Left cardiac atrium (tissue), 4 donors: ENCODE data around the gene FAM131B. TPM values are rescaled to one million over a fixed set of nuclear protein-coding genes. Genes with fewer than 3 reads are reported as not detected.

ENCODE experiments used
- ATAC-seq, 2 donors: fragments of 200-7000 bp; cut with Tn5 transposase; one replicate each; pipeline ENCODE4 v1.9.1; 2020; ENCODE audit warnings: mild to moderate bottlenecking in 2 of 2, moderate library complexity in 2 of 2
- DNase-seq: peaks from one replicate; pipeline ENCODE4 v3.0.0-alpha.2; 2020
- intact Hi-C, 2 donors: fragments of 100-400 bp; cut with DNase I; formaldehyde crosslinking; loops; one replicate each; pipeline versions ENCODE4 v1.14.1 to v1.15.1; 2022 to 2023
- microRNA-seq, 2 donors: library from miRNA; unstranded; fragments of <30 nt; microRNA quantifications; one replicate each; pipeline ENCODE4 v1.2.0, GENCODE V29; 2020
- total RNA-seq, 2 donors: library from RNA; stranded (reverse); fragmentation: NEBNext Ultra II Directional; extraction: Animal tissue kit (Norgen Biotek cat#: 25700); gene quantifications; one replicate each; pipeline ENCODE4 v1.2.1, GENCODE V29; 2021
- donor health status: DM: no; HTN: yes; CAD: no.
- donor health status: DM: no; HTN: yes; CAD: no; lungs with severe emphysema.
- donor health status: DM: yes; HTN: yes; CAD: no.
- donor health status: Dilated cardiomyopathy.

Gene FAM131B
- total RNA-seq, 2 donors from 2014 or later = 0.29 to 0.97 TPM

- intact Hi-C loops = loop anchor here in 1 of 2 donors (5.0 to 10.0 kb wide), 2 partner anchors 66 to 106 kb away; no protein-coding TSS in a partner anchor
- DNase-seq = no peak
- peak in 1 of 2 donors; percentile 63 for ATAC-seq
Measured at GRCh38 chr7:143308632-143309031, 53.9 kb downstream of the FAM131B start.

GRCh38 chr7:143305423-143306070 is 57.0 kb downstream of the FAM131B start:
- ATAC-seq (peak; percentile 83 to 89), DNase-seq (peak; percentile 78)
- intact Hi-C loops = loop anchor here (1.0 to 10.0 kb wide), 3 partner anchors 63 to 109 kb away; no protein-coding TSS in a partner anchor

- no peak for DNase-seq
- intact Hi-C loops = loop anchor here (1.0 to 10.0 kb wide), 3 partner anchors 63 to 110 kb away; no protein-coding TSS in a partner anchor
- no peak for ATAC-seq
Measured at GRCh38 chr7:143304938-143305337, 57.6 kb downstream of the FAM131B start.

GRCh38 chr7:143303733-143304132 is 58.8 kb downstream of the FAM131B start:
- no peak for ATAC-seq
- no peak for DNase-seq
- intact Hi-C loops = loop anchor here in 1 of 2 donors (10.0 kb wide), 1 partner anchor 111 kb away; no protein-coding TSS in a partner anchor

Small RNAs within 50 kb of the gene (microRNA-seq; reads per million reads assigned to microRNA genes)
- gene MIR6892 = 0.27 to 0.40 reads per million in 2 donors

Other genes with a start within 250 kb of the FAM131B start
- gene PIP, start 230.6 kb downstream of the FAM131B start, total RNA-seq = not detected
- not detected for gene TAS2R39, start 179.3 kb downstream of the FAM131B start, total RNA-seq
- not detected for gene TAS2R40, start 140.7 kb downstream of the FAM131B start, total RNA-seq
- 100 to 1,000 TPM; 185 to 195 TPM for gene GSTK1, start 99.3 kb downstream of the FAM131B start, total RNA-seq
- gene TMEM139, start 77.8 kb downstream of the FAM131B start, total RNA-seq = 1 to 10 TPM; 2.3 to 4.1 TPM
- 10 to 100 TPM in 1 of 2 donors, 1 to 10 TPM in 1; 8.0 to 12.4 TPM for gene CASP2, start 74.4 kb downstream of the FAM131B start, total RNA-seq
- not detected for gene CLCN1, start 46.6 kb downstream of the FAM131B start, total RNA-seq
- 100 to 1,000 TPM in 1 of 2 donors, 10 to 100 TPM in 1; 79.1 to 156 TPM for gene ZYX, start 18.6 kb upstream of the FAM131B start, total RNA-seq
- under 1 TPM; 0.16 to 0.71 TPM for gene EPHA1, start 46.1 kb upstream of the FAM131B start, total RNA-seq
- gene TAS2R60, start 80.7 kb upstream of the FAM131B start, total RNA-seq = not detected
- under 1 TPM in 1 of 2 donors, not detected in 1; 0.26 TPM for gene TAS2R41, start 115.2 kb upstream of the FAM131B start, total RNA-seq
- gene CTAGE15, start 209.1 kb upstream of the FAM131B start, total RNA-seq = not detected